ENCODE measurements around the gene SRSF3.

DNA sequence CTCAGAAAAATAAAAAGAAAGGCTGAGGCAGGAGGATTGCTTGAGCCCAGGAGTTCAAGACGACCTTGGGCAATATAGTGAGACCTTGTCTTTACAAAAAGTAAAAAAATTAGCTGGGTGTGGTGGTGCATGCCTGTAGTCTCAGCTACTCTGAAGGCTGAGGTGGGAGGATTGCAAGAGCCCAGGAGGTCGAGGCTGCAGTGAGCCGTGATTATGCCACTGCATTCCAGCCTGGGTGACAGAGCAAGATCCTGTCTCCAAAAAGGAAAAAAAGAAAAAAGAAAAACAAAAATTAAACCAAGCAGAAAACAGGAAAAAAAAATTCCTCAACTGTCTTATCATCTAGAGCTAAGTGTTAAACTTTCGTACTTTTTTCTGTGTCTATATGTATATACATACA is 12.4 kb upstream of the SRSF3 start:
- TF ChIP-seq, protein P1, sequence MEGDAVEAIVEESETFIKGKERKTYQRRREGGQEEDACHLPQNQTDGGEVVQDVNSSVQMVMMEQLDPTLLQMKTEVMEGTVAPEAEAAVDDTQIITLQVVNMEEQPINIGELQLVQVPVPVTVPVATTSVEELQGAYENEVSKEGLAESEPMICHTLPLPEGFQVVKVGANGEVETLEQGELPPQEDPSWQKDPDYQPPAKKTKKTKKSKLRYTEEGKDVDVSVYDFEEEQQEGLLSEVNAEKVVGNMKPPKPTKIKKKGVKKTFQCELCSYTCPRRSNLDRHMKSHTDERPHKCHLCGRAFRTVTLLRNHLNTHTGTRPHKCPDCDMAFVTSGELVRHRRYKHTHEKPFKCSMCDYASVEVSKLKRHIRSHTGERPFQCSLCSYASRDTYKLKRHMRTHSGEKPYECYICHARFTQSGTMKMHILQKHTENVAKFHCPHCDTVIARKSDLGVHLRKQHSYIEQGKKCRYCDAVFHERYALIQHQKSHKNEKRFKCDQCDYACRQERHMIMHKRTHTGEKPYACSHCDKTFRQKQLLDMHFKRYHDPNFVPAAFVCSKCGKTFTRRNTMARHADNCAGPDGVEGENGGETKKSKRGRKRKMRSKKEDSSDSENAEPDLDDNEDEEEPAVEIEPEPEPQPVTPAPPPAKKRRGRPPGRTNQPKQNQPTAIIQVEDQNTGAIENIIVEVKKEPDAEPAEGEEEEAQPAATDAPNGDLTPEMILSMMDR (IDR thresholded peaks at IDR 0.05): no peak
- no peak for TF ChIP-seq POLR2A (IDR thresholded peaks at IDR 0.05)

Data from lower leg skin (tissue), 3 donors.